HFFc6 (cell line): ENCODE data around the gene PSEN1. TPM values are rescaled to one million over a fixed set of nuclear protein-coding genes. Genes with fewer than 3 reads are reported as not detected.
A peak's percentile ranks its signal among the peaks of the same experiment; 100 is the strongest.

Experiments
- DNase-seq: peaks from one replicate; pipeline ENCODE4 v3.0.0-alpha.2; 2018
- H3K27ac Mint-ChIP-seq: 2 replicates; pipeline ENCODE4 v1.8.0; 2020; ENCODE audit warnings: mild to moderate bottlenecking, mixed read lengths
- H3K27me3 Mint-ChIP-seq: 2 replicates; pipeline ENCODE4 v1.8.0; 2021; ENCODE audit warnings: mild to moderate bottlenecking, moderate library complexity, mixed read lengths; ENCODE audit not compliant: insufficient read depth
- H3K36me3 Mint-ChIP-seq: 2 replicates; pipeline ENCODE4 v1.8.0; 2021; ENCODE audit warnings: low read depth, mixed read lengths
- H3K4me1 Mint-ChIP-seq: 2 replicates; pipeline ENCODE4 v1.8.0; 2020; ENCODE audit warnings: low read depth, mixed read lengths
- H3K4me3 Mint-ChIP-seq: 2 replicates; pipeline ENCODE4 v1.8.0; 2020; ENCODE audit warnings: mild to moderate bottlenecking, moderate library complexity, mixed read lengths
- H3K9me3 Mint-ChIP-seq: 2 replicates; pipeline ENCODE4 v1.8.0; 2020; ENCODE audit warnings: mild to moderate bottlenecking, mixed read lengths
- total RNA-seq, 6 experiments: library from RNA; stranded (reverse); fragmentation: NEBNext Ultra II Directional; extraction: Animal tissue kit (Norgen Biotek cat#: 25700); gene quantifications; 2 replicates in 1 of 6; 3 replicates in 5 of 6; pipeline ENCODE4 v1.2.3, GENCODE V29; 2021
- TF ChIP-seq, protein P1 (sequence below): fragments of 200-600 bp; sonication (generic); IDR thresholded peaks from 2 replicates; pipeline ENCODE4 v1.5.0; 2021; ENCODE audit warnings: antibody characterized with exemption, mild to moderate bottlenecking

The PSEN1 gene
- total RNA-seq, 6 experiments from 2014 or later: 34.5 to 44.6 (median 40.2) TPM

DNA sequence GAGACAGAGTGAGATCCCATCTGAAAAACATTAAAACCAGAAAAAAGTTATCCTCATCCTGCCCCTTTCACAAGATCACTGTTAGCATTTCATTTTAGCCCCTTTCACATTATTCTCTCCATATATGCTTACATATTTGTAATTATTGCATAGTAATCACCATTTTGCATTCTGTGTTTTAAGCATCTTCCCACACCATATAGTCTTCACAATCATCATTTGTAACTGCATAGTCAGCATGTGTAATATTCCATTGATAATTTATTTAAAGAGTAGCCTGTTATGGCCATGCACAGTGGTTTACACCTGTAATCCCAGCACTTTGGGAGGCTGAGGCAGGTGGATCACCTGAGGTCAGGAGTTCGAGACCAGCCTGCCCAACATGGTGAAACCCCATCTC lies 112.8 kb downstream of the PSEN1 start:
- no peaks in the 10 kb centered on the region for H3K9me3 Mint-ChIP-seq
- DNase-seq: no peak
- peaks cover 5% of the 10 kb centered on the region for H3K27me3 Mint-ChIP-seq
- peaks cover 32% of the 10 kb centered on the region for H3K4me1 Mint-ChIP-seq
- TF ChIP-seq, protein P1, sequence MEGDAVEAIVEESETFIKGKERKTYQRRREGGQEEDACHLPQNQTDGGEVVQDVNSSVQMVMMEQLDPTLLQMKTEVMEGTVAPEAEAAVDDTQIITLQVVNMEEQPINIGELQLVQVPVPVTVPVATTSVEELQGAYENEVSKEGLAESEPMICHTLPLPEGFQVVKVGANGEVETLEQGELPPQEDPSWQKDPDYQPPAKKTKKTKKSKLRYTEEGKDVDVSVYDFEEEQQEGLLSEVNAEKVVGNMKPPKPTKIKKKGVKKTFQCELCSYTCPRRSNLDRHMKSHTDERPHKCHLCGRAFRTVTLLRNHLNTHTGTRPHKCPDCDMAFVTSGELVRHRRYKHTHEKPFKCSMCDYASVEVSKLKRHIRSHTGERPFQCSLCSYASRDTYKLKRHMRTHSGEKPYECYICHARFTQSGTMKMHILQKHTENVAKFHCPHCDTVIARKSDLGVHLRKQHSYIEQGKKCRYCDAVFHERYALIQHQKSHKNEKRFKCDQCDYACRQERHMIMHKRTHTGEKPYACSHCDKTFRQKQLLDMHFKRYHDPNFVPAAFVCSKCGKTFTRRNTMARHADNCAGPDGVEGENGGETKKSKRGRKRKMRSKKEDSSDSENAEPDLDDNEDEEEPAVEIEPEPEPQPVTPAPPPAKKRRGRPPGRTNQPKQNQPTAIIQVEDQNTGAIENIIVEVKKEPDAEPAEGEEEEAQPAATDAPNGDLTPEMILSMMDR: no peak
- no peak overlapping the region for H3K4me3 Mint-ChIP-seq
- H3K27ac Mint-ChIP-seq: peak overlapping the region; percentile 1; the same call in 1 of the 2 replicates
- H3K36me3 Mint-ChIP-seq: no peaks in the 10 kb centered on the region

DNA sequence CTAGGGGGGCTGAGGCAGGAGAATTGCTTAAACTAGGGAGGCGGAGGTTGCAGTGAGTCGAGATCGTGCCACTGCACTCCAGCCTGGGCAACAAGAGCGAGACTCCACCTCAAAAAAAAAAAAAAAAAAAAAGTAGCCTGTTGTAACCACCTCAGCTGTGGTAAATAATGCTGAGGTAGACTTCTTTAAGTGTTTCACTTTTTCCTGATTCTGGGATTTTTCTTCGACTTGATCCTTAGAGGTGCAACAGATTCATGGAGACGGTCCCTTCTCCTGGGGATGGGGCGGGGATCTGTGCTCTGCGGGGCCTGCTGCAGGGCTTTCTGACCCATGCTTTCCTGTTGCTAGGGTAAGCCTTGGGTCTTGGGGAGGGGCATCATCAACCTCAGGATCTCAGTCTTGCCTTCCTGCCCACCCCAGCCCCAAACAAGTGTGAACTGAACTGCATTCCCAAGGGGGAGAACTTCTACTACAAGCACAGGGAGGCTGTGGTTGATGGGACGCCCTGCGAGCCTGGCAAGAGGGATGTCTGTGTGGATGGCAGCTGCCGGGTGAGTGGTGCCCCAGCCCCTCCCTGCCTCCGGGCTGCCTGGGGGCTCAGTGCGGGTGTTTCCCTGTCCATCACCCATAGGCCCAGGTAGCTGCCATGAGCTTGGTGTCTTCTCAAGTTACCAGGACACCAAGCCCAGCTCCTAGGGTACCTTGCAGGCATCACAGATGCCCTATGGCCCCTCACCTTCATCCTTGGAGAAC lies 113.4 kb downstream of the PSEN1 start:
- Mint-ChIP-seq H3K27ac (no peak overlapping the region), H3K4me1 (peaks cover 32% of the 10 kb centered on the region), H3K36me3 (no peaks in the 10 kb centered on the region), H3K4me3 (no peak overlapping the region), H3K9me3 (no peaks in the 10 kb centered on the region), H3K27me3 (peaks cover 4% of the 10 kb centered on the region)
- TF ChIP-seq, protein P1: no peak
- no peak for DNase-seq

DNA sequence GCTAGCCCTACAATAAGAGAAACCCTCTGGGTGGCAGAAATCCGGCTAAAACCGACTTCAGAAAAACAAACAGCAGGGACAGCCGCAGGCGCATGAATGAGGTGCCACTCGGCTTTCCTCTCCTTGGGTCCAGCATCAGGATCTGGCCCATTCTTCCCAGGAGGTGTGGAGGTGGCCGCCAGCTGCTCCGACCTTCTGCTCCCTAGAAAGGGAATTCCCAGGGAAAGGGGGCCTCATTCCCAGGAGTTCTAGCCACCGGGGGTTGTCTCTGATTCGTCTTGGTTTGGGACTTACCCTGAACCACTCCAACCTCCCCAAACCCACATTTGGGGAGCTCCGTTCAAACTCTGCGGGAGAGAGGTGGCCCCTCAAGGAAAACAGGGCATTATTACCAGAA lies 114.0 kb downstream of the PSEN1 start:
- no peak overlapping the region for H3K4me3 Mint-ChIP-seq
- H3K36me3 Mint-ChIP-seq: no peaks in the 10 kb centered on the region
- TF ChIP-seq, protein P1: no peak
- H3K27me3 Mint-ChIP-seq: peaks cover 5% of the 10 kb centered on the region
- no peak for DNase-seq
- peaks cover 32% of the 10 kb centered on the region for H3K4me1 Mint-ChIP-seq
- no peaks in the 10 kb centered on the region for H3K9me3 Mint-ChIP-seq
- no peak overlapping the region for H3K27ac Mint-ChIP-seq

DNA sequence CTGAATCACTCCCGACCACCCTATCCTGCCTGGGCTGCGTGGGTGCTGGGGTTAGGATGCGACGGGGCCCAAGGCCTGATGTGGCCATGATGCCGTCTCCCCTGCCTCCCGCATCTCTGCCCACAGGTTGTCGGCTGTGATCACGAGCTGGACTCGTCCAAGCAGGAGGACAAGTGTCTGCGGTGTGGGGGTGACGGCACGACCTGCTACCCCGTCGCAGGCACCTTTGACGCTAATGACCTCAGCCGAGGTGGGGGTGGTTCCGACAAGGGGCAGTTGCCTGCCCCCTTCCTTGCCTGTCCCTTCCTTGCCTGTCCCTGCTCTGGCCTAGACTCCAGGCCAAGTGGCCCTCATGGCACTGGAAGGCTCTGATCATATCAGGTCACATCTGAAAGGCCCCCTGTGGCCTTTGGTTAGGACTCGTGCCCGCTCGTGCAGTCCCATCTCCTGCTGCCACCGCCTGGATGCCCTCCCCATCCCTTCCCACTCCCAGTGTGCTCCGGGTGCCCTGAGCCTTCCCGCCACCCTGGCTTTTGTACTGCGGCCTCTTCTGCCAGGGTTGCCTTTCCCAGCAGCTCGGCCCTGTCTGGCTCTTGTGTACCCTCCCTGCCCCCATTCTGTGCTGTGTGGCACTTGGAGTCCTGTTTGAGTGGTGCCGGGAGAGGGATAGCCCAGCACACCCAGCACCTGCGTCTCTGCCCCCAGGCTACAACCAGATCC lies 114.6 kb downstream of the PSEN1 start:
- no peak overlapping the region for H3K27ac Mint-ChIP-seq
- TF ChIP-seq, protein P1: no peak
- peaks cover 5% of the 10 kb centered on the region for H3K27me3 Mint-ChIP-seq
- no peaks in the 10 kb centered on the region for H3K9me3 Mint-ChIP-seq
- no peak for DNase-seq
- no peak overlapping the region for H3K4me3 Mint-ChIP-seq
- no peaks in the 10 kb centered on the region for H3K36me3 Mint-ChIP-seq
- peaks cover 32% of the 10 kb centered on the region for H3K4me1 Mint-ChIP-seq

DNA sequence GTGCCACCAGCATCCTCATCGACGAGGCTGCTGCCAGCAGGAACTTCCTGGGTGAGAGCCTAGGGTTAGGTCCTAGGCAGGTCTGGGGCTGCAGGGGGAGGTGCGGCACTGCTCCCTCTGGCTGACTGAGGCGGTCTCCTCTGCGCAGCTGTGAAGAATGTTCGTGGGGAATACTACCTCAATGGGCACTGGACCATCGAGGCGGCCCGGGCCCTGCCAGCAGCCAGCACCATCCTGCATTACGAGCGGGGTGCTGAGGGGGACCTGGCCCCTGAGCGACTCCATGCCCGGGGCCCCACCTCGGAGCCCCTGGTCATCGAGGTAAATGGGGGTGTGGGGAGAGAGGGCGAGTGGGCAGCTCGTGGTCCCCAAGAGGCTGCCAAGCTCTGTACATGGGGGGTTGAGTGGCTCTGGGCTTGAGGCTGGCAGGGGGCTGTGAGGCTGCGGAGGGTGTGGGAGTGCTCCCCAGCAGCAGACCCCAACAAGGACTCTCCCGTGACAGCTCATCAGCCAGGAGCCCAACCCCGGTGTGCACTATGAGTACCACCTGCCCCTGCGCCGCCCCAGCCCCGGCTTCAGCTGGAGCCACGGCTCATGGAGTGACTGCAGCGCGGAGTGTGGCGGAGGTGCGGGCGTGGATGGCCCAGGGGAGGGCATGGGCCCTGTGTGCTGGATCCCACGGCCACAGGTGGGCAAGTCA lies 115.4 kb downstream of the PSEN1 start:
- no peak overlapping the region for H3K4me3 Mint-ChIP-seq
- TF ChIP-seq, protein P1: no peak
- no peak overlapping the region for H3K27ac Mint-ChIP-seq
- H3K4me1 Mint-ChIP-seq: peaks cover 27% of the 10 kb centered on the region
- no peaks in the 10 kb centered on the region for H3K9me3 Mint-ChIP-seq
- peaks cover 2% of the 10 kb centered on the region for H3K27me3 Mint-ChIP-seq
- DNase-seq: no peak
- H3K36me3 Mint-ChIP-seq: no peaks in the 10 kb centered on the region
